Retina (tissue), 1 donor: ENCODE measurements around the gene GADD45B.
"Not testable (repeated sequence)": the region's sequence is repeated elsewhere in the genome, so short reads cannot be mapped to it uniquely, and the experiment has no call there.

Experiments used
- DNase-seq: peaks from one replicate; pipeline ENCODE4 v3.0.0-alpha.2; 2016

The GADD45B gene

GRCh38 chr19:2490659-2491058 lies 14.7 kb downstream of the GADD45B start:
- no peak for DNase-seq

GRCh38 chr19:2491130-2491801 lies 15.3 kb downstream of the GADD45B start:
- no peak for DNase-seq

GRCh38 chr19:2492870-2493269 lies 16.9 kb downstream of the GADD45B start:
- no peak for DNase-seq

GRCh38 chr19:2493448-2493847 lies 17.5 kb downstream of the GADD45B start:
- DNase-seq, result not testable (repeated sequence)

GRCh38 chr19:2494084-2494446 lies 18.1 kb downstream of the GADD45B start:
- no peak for DNase-seq

- DNase-seq, result peak; percentile 83
Measured at GRCh38 chr19:2494447-2495129, 18.7 kb downstream of the GADD45B start.

- DNase-seq, result no peak
Measured at GRCh38 chr19:2495130-2495641, 19.3 kb downstream of the GADD45B start.

- DNase-seq, result no peak
Measured at GRCh38 chr19:2495651-2496316, 19.9 kb downstream of the GADD45B start.

GRCh38 chr19:2497186-2497585 lies 21.3 kb downstream of the GADD45B start:
- DNase-seq, result no peak

- no peak for DNase-seq
Measured at GRCh38 chr19:2500156-2500555, 24.2 kb downstream of the GADD45B start.

- no peak for DNase-seq
Measured at GRCh38 chr19:2500841-2501261, 24.9 kb downstream of the GADD45B start.

- no peak for DNase-seq
Measured at GRCh38 chr19:2503521-2504109, 27.7 kb downstream of the GADD45B start.

GRCh38 chr19:2506656-2507055 lies 30.7 kb downstream of the GADD45B start:
- DNase-seq, result not testable (repeated sequence)

GRCh38 chr19:2507109-2507508 lies 31.2 kb downstream of the GADD45B start:
- DNase-seq, result no peak

- DNase-seq, result no peak
Measured at GRCh38 chr19:2509096-2509495, 33.2 kb downstream of the GADD45B start.

GRCh38 chr19:2511570-2511969 lies 35.6 kb downstream of the GADD45B start:
- no peak for DNase-seq

GRCh38 chr19:2511991-2512390 lies 36.1 kb downstream of the GADD45B start:
- no peak for DNase-seq

GRCh38 chr19:2512523-2513431 lies 36.9 kb downstream of the GADD45B start:
- no peak for DNase-seq

GRCh38 chr19:2514981-2515518 lies 39.1 kb downstream of the GADD45B start:
- no peak for DNase-seq

GRCh38 chr19:2516727-2517126 lies 40.8 kb downstream of the GADD45B start:
- no peak for DNase-seq

- DNase-seq, result no peak
Measured at GRCh38 chr19:2517881-2518601, 42.1 kb downstream of the GADD45B start.
